IPS DF 6.9 (cell line): ENCODE measurements around the gene ZSWIM6.
"Not testable (repeated sequence)": the region's sequence is repeated elsewhere in the genome, so short reads cannot be mapped to it uniquely, and the experiment has no call there.

ENCODE experiments used
- DNase-seq: peaks from one replicate; pipeline ENCODE4 v3.0.0-alpha.2; 2013; ENCODE audit warnings: low read depth, low spot score
- H3K27ac ChIP-seq: one replicate; pipeline ENCODE4 v1.5.1; 2013; ENCODE audit warnings: low read length, control low read depth
- H3K27me3 ChIP-seq: 2 replicates; pipeline ENCODE4 v1.6.1; 2013; ENCODE audit warnings: mild to moderate bottlenecking, low read length; ENCODE audit not compliant: control insufficient read depth, insufficient read depth
- H3K36me3 ChIP-seq: 2 replicates; pipeline ENCODE4 v1.6.1; 2013; ENCODE audit warnings: low read length; ENCODE audit not compliant: control insufficient read depth, insufficient read depth
- H3K4me1 ChIP-seq: 2 replicates; pipeline ENCODE4 v1.6.1; 2013; ENCODE audit warnings: low read length; ENCODE audit not compliant: control insufficient read depth, insufficient read depth
- H3K4me3 ChIP-seq: 2 replicates; pipeline ENCODE4 v1.5.1; 2013; ENCODE audit warnings: mild to moderate bottlenecking, low read length
- H3K9me3 ChIP-seq: 2 replicates; pipeline ENCODE4 v1.6.1; 2013; ENCODE audit warnings: low read length, inconsistent platforms; ENCODE audit not compliant: control insufficient read depth, insufficient read depth
- WGBS: extraction: QIAGEN DNeasy Blood & Tissue Kit; methylation state at CpG from one replicate; pipeline ENCODE4 v1.1.7; 2013; ENCODE audit warnings: mixed read lengths, missing lambda C conversion rate; ENCODE audit not compliant: insufficient read length, insufficient coverage; 5-methylcytosine and 5-hydroxymethylcytosine counted together

The ZSWIM6 gene

GRCh38 chr5:61407706-61408270, 75.7 kb downstream of the ZSWIM6 start:
- Histone ChIP-seq H3K27ac (no peak overlapping the region), H3K9me3 (no peaks in the 10 kb centered on the region), H3K4me3 (no peak overlapping the region), H3K36me3 (no peaks in the 10 kb centered on the region), H3K27me3 (no peaks in the 10 kb centered on the region), H3K4me1 (peaks cover 2% of the 10 kb centered on the region; the same call in 1 of the 2 replicates)
- no peak for DNase-seq
- WGBS = no CpG with 5 or more reads among the region's 1 CpG

GRCh38 chr5:61408476-61409168, 76.6 kb downstream of the ZSWIM6 start:
- WGBS = no CpG with 5 or more reads among the region's 28 CpGs

GRCh38 chr5:61409568-61409967, 77.5 kb downstream of the ZSWIM6 start:
- Histone ChIP-seq H3K27me3 (no peaks in the 10 kb centered on the region), H3K4me1 (peaks cover 4% of the 10 kb centered on the region; the same call in 1 of the 2 replicates), H3K9me3 (no peaks in the 10 kb centered on the region), H3K36me3 (no peaks in the 10 kb centered on the region), H3K4me3 (no peak overlapping the region), H3K27ac (no peak overlapping the region)
- no CpG with 5 or more reads among the region's 2 CpGs for WGBS
- DNase-seq = no peak

More at GRCh38 chr5:61408476-61409168, 76.6 kb downstream of the ZSWIM6 start:
- Histone ChIP-seq H3K9me3 (no peaks in the 10 kb centered on the region), H3K4me1 (peaks cover 2% of the 10 kb centered on the region; the same call in 1 of the 2 replicates), H3K4me3 (peak overlapping the region; percentile 31; the same call in 1 of the 2 replicates), H3K27me3 (no peaks in the 10 kb centered on the region), H3K27ac (no peak overlapping the region), H3K36me3 (no peaks in the 10 kb centered on the region)
- DNase-seq = peak; percentile 82

- Histone ChIP-seq H3K9me3 (no peaks in the 10 kb centered on the region), H3K36me3 (no peaks in the 10 kb centered on the region), H3K4me3 (no peak overlapping the region), H3K4me1 (peaks cover 4% of the 10 kb centered on the region; the same call in 1 of the 2 replicates), H3K27me3 (no peaks in the 10 kb centered on the region), H3K27ac (no peak overlapping the region)
- DNase-seq = no peak
- WGBS = no CpG with 5 or more reads among the region's 5 CpGs
Observed at GRCh38 chr5:61410811-61411210, 78.8 kb downstream of the ZSWIM6 start.

- WGBS = no CpG with 5 or more reads among the region's 2 CpGs
- Histone ChIP-seq H3K27ac (no peak overlapping the region), H3K4me1 (peaks cover 4% of the 10 kb centered on the region; the same call in 1 of the 2 replicates), H3K4me3 (no peak overlapping the region), H3K27me3 (no peaks in the 10 kb centered on the region), H3K36me3 (no peaks in the 10 kb centered on the region), H3K9me3 (no peaks in the 10 kb centered on the region)
- no peak for DNase-seq
Observed at GRCh38 chr5:61412361-61412760, 80.3 kb downstream of the ZSWIM6 start.

- WGBS = no CpG with 5 or more reads among the region's 2 CpGs
- H3K27me3 ChIP-seq, DNase-seq: not testable (repeated sequence)
Observed at GRCh38 chr5:61413205-61413604, 81.1 kb downstream of the ZSWIM6 start.

GRCh38 chr5:61414806-61415205, 82.7 kb downstream of the ZSWIM6 start:
- no peaks in the 10 kb centered on the region for H3K9me3 ChIP-seq
- peaks cover 4% of the 10 kb centered on the region; the same call in 1 of the 2 replicates for H3K4me1 ChIP-seq
- WGBS = 100% methylated on average over 2 of the region's 6 CpGs
- DNase-seq = no peak
- H3K27ac ChIP-seq = no peak overlapping the region
- H3K36me3 ChIP-seq = no peaks in the 10 kb centered on the region
- H3K27me3 ChIP-seq = no peaks in the 10 kb centered on the region
- H3K4me3 ChIP-seq = no peak overlapping the region

More at GRCh38 chr5:61413205-61413604, 81.1 kb downstream of the ZSWIM6 start:
- H3K4me1 ChIP-seq, H3K27ac ChIP-seq, H3K36me3 ChIP-seq, H3K9me3 ChIP-seq, H3K4me3 ChIP-seq: not testable (repeated sequence)

GRCh38 chr5:61416010-61416409, 84.0 kb downstream of the ZSWIM6 start:
- DNase-seq = no peak
- Histone ChIP-seq H3K36me3 (no peaks in the 10 kb centered on the region), H3K4me3 (no peak overlapping the region), H3K4me1 (peaks cover 2% of the 10 kb centered on the region; the same call in 1 of the 2 replicates), H3K27ac (no peak overlapping the region), H3K27me3 (no peaks in the 10 kb centered on the region), H3K9me3 (no peaks in the 10 kb centered on the region)
- WGBS = no CpG with 5 or more reads among the region's 5 CpGs

GRCh38 chr5:61416420-61416819, 84.4 kb downstream of the ZSWIM6 start:
- WGBS = no CpG with 5 or more reads among the region's 1 CpG
- no peaks in the 10 kb centered on the region for H3K9me3 ChIP-seq
- DNase-seq = no peak

GRCh38 chr5:61417340-61417739, 85.3 kb downstream of the ZSWIM6 start:
- Histone ChIP-seq H3K27me3 (no peaks in the 10 kb centered on the region), H3K27ac (no peak overlapping the region), H3K4me1 (peaks cover 2% of the 10 kb centered on the region; the same call in 1 of the 2 replicates), H3K4me3 (no peak overlapping the region), H3K36me3 (no peaks in the 10 kb centered on the region), H3K9me3 (no peaks in the 10 kb centered on the region)
- WGBS = no CpG with 5 or more reads among the region's 3 CpGs
- DNase-seq = no peak

More at GRCh38 chr5:61416420-61416819, 84.4 kb downstream of the ZSWIM6 start:
- Histone ChIP-seq H3K36me3 (no peaks in the 10 kb centered on the region), H3K4me1 (peaks cover 2% of the 10 kb centered on the region; the same call in 1 of the 2 replicates), H3K4me3 (no peak overlapping the region), H3K27me3 (no peaks in the 10 kb centered on the region), H3K27ac (no peak overlapping the region)
